Measurements from ENCODE around the gene MPP1.

DNA sequence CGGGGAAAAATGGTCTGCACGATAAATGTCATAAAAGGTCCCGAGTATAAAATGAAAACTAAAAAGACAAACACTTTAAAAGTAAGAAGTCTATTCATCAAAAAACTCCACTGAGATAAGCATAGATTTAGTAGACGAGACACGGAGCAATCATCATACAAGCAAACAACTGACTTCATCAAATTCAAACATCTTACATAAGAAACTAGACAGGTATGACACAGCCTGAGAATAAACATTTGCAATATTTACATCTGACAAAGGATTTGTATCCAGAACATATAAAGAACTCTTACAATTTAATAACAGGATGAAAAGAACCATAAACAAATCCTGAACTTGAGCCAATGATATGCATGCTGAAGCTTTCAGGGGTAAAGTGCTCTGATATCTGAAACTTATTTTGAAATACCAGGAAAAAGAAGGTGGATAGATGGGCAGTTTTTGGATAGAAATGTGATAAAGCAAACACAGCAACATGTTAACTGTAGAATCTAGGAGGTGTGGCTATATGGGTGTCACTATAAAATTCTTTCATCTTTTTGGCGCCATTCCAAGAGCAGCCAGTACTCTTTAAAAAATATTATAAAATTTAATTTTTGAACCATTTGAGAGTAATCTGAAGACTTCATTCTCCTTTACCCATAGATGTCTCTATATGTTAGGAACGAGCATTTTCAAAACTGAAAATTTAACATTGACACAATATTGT is 12.0 kb downstream of the MPP1 start:
- TF ChIP-seq, protein P1, sequence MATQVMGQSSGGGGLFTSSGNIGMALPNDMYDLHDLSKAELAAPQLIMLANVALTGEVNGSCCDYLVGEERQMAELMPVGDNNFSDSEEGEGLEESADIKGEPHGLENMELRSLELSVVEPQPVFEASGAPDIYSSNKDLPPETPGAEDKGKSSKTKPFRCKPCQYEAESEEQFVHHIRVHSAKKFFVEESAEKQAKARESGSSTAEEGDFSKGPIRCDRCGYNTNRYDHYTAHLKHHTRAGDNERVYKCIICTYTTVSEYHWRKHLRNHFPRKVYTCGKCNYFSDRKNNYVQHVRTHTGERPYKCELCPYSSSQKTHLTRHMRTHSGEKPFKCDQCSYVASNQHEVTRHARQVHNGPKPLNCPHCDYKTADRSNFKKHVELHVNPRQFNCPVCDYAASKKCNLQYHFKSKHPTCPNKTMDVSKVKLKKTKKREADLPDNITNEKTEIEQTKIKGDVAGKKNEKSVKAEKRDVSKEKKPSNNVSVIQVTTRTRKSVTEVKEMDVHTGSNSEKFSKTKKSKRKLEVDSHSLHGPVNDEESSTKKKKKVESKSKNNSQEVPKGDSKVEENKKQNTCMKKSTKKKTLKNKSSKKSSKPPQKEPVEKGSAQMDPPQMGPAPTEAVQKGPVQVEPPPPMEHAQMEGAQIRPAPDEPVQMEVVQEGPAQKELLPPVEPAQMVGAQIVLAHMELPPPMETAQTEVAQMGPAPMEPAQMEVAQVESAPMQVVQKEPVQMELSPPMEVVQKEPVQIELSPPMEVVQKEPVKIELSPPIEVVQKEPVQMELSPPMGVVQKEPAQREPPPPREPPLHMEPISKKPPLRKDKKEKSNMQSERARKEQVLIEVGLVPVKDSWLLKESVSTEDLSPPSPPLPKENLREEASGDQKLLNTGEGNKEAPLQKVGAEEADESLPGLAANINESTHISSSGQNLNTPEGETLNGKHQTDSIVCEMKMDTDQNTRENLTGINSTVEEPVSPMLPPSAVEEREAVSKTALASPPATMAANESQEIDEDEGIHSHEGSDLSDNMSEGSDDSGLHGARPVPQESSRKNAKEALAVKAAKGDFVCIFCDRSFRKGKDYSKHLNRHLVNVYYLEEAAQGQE (IDR thresholded peaks at IDR 0.05; ENCODE audit: insufficient read depth in 1 of 2, low read depth in 2 of 2, low read length in 2 of 2): no peak
- TF ChIP-seq POLR2AphosphoS5 (IDR thresholded peaks at IDR 0.05; ENCODE audit: low read depth, low read length) (no peak), TAF1 (IDR thresholded peaks at IDR 0.05; ENCODE audit: borderline replicate concordance, insufficient read depth, low read length) (no peak), SIN3A (IDR thresholded peaks at IDR 0.05; ENCODE audit: borderline replicate concordance, insufficient read depth, low read length) (no peak)

Data from PFSK-1 (cell line).